Body of pancreas (tissue), 4 donors: Measurements from ENCODE around the gene CDH4. TPM values are rescaled to one million over a fixed set of nuclear protein-coding genes. Genes with fewer than 3 reads are reported as not detected.
A peak's percentile ranks its signal among the peaks of the same experiment; 100 is the strongest.

Experiments
- ATAC-seq: fragments of 150-250 bp; one replicate; pipeline ENCODE4 v1.9.1; 2016
- DNase-seq, 4 donors: peaks; one replicate each; pipeline ENCODE4 v3.0.0-alpha.2; 2019
- H3K27ac ChIP-seq, 4 donors: fragments of 200-600 bp; sonication (generic); 1 replicate in 3 of 4; 2 replicates in 1 of 4; pipeline versions ENCODE4 v1.5.1 to v1.6.1; 2016 to 2019; ENCODE audit warnings: mild to moderate bottlenecking in 1 of 4, mixed read lengths in 1 of 4, moderate library complexity in 1 of 4
- H3K27me3 ChIP-seq, 2 donors: fragments of 200-600 bp; sonication (generic); one replicate each; pipeline ENCODE4 v1.6.0; 2016; ENCODE audit warnings: mild to moderate bottlenecking in 1 of 2
- H3K36me3 ChIP-seq, 2 donors: fragments of 200-600 bp; sonication (generic); replicated peaks in 1 of 2; 2 replicates each; pipeline ENCODE4 v1.5.1; 2016; ENCODE audit warnings: low read depth in 2 of 2; ENCODE audit not compliant: insufficient read depth in 1 of 2
- H3K4me1 ChIP-seq: fragments of 200-600 bp; sonication (generic); one replicate; pipeline ENCODE4 v1.6.0; 2016
- H3K4me3 ChIP-seq, 2 donors: fragments of 200-600 bp; sonication (generic); 1 replicate in 1 of 2; 2 replicates in 1 of 2; pipeline ENCODE4 v1.5.1; 2016 to 2019
- H3K9me3 ChIP-seq, 3 donors: fragments of 200-600 bp; sonication (generic); 1 replicate in 2 of 3; 2 replicates in 1 of 3; pipeline ENCODE4 v1.5.1; 2016
- POLR2A ChIP-seq, 3 donors: fragments of 450-650 bp; IDR thresholded peaks; one replicate each; pipeline ENCODE4 v1.6.1; 2016; ENCODE audit warnings: antibody characterized with exemption in 3 of 3, mild to moderate bottlenecking in 2 of 3
- WGBS, 2 donors: methylation state at CpG; one replicate each; pipeline ENCODE4 v1.1.5; 2017; 5-methylcytosine and 5-hydroxymethylcytosine counted together
- intact Hi-C: fragments of 100-400 bp; cut with DNase I; formaldehyde crosslinking; loops from one replicate; pipeline ENCODE4 v1.15.1; 2023
- total RNA-seq, 2 donors: library from RNA; depleted of rRNA; stranded (reverse); fragments of >200 nt; gene quantifications; one replicate each; pipeline ENCODE4 v1.1.0, GENCODE V29; 2016
- TF ChIP-seq, protein P1 (sequence below), 7 experiments: fragments of 450-650 bp in 4 of 7; fragments of 200-600 bp in 3 of 7; sonication (generic) in 3 of 7; IDR thresholded peaks; one replicate each; pipeline ENCODE4 v1.5.1; 2016 to 2019; ENCODE audit warnings: antibody characterized with exemption in 7 of 7

The CDH4 gene
- total RNA-seq, result under 1 TPM; 0.33 to 0.52 TPM

DNA sequence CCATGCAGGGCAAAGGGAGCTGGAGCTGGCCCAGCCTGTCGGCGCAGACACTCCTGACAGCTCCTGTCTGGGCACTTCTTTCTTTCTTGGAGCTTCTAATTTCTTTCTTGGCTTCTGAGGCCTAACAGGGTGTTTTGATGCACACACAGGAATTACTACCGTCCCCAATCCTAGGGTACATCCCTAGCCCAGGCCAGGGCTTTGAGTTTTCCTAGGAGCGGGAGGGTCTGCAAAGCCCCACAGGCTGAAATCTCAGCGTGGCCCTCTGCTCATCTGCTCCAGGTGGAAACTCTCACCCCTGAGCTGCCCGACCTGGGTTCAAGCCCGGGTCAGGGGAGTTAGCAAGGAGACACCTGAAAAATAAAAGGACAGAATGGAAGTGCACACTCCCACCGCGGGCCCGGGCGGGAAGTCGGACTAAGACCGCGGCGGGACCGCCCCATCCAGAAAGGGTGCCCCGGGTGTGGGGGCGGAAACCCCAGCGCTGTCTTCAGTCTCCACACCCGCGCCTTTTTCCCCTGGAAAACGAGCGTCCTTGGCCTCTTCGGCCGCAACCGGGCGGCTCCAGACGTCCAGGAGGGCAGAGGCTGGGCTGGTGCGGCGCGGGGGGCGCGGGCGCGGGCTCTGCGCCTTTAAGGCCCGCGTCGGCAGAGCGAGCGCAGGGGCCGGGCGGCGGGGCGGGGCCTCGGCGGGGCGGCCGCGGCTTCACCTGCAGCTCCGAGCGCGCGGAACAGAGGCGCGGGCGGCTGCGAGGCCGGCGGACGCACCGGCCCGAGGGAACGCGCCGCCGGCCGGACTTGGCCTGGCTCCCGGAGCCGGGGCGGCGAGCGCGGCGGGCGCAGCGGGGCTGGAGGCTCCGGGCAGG lies at the start of gene CDH4:
TSS of gene CDH4 (plus strand) at position 733 of the 865 bp plus-strand sequence.
- ATAC-seq (peak; percentile 47), DNase-seq (peak in 2 of 4 donors; percentile 22 to 38)
- H3K9me3 ChIP-seq, result no peaks in the 10 kb centered on the region
- H3K4me1 ChIP-seq, result peaks cover 19% of the 10 kb centered on the region
- H3K27me3 ChIP-seq, result peaks cover 0 to 15% of the 10 kb centered on the region in 2 donors
- H3K4me3 ChIP-seq, result no peak within 1 kb of the TSS
- intact Hi-C loops, result no loop called here
- no peaks in the 10 kb centered on the region for H3K36me3 ChIP-seq
- H3K27ac ChIP-seq, result no peak within 1 kb of the TSS
- TF ChIP-seq, protein P1, sequence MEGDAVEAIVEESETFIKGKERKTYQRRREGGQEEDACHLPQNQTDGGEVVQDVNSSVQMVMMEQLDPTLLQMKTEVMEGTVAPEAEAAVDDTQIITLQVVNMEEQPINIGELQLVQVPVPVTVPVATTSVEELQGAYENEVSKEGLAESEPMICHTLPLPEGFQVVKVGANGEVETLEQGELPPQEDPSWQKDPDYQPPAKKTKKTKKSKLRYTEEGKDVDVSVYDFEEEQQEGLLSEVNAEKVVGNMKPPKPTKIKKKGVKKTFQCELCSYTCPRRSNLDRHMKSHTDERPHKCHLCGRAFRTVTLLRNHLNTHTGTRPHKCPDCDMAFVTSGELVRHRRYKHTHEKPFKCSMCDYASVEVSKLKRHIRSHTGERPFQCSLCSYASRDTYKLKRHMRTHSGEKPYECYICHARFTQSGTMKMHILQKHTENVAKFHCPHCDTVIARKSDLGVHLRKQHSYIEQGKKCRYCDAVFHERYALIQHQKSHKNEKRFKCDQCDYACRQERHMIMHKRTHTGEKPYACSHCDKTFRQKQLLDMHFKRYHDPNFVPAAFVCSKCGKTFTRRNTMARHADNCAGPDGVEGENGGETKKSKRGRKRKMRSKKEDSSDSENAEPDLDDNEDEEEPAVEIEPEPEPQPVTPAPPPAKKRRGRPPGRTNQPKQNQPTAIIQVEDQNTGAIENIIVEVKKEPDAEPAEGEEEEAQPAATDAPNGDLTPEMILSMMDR (IDR thresholded peaks at IDR 0.05), result no peak
- no peak for TF ChIP-seq POLR2A (IDR thresholded peaks at IDR 0.05)
- 5 to 18% methylated on average over 15 to 43 of the region's 78 CpGs for WGBS, 2 donors

DNA sequence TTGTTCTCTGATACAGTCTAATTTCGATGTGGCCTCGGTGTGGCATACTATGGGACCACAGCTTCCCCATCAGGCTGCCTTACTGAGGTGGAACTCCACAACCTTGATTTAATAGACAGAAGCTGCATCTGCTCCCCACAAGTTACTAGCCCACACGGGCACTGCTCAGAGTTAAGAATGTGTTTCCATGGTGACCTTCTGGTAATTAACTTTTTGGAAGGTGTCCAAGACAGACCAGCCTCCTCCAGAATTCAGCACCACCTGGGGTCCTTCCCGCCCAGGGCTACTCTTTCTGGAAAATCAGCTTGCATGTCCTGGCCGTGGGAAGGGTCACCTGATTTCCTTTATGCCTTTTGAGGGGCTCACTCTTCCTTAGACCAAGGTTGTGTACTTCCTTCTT lies 48.7 kb upstream of the CDH4 start:
- 28 to 36% methylated on average over 5 of the region's 5 CpGs for WGBS, 2 donors
- Histone ChIP-seq H3K27me3 (no peaks in the 10 kb centered on the region), H3K4me3 (no peak overlapping the region), H3K36me3 (no peaks in the 10 kb centered on the region), H3K9me3 (no peaks in the 10 kb centered on the region), H3K27ac (no peak overlapping the region), H3K4me1 (no peaks in the 10 kb centered on the region)
- intact Hi-C loops, result no loop called here
- no peak for TF ChIP-seq POLR2A (IDR thresholded peaks at IDR 0.05)
- TF ChIP-seq, protein P1 (IDR thresholded peaks at IDR 0.05), result no peak
- DNase-seq, result no peak
- ATAC-seq, result no peak

DNA sequence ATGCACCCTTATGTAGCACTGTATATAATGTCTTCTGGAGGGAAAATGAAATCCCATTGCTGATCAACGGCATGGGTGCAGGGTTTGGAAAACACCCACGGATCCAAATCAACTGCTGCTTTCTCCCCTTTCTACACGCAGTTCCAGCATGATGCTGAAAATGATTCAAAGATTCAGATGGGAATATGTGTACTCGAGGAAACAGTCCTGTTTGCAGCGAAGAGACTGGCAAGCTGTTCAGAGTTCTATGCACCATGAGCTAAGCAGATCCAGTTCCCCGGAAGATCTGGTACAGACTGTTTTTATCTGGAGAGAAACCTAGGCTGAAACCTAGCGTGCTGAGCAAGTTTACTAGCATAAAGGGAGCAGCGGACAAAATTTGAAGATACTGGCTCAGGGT lies 47.9 kb upstream of the CDH4 start:
- no peaks in the 10 kb centered on the region for H3K27me3 ChIP-seq
- DNase-seq (no peak), ATAC-seq (no peak)
- WGBS, 2 donors, result 62 to 69% methylated on average over 8 of the region's 8 CpGs
- no peaks in the 10 kb centered on the region for H3K9me3 ChIP-seq
- no peak overlapping the region for H3K4me3 ChIP-seq
- H3K27ac ChIP-seq, result no peak overlapping the region
- TF ChIP-seq, protein P1 (IDR thresholded peaks at IDR 0.05), result no peak
- TF ChIP-seq POLR2A (IDR thresholded peaks at IDR 0.05), result no peak
- no peaks in the 10 kb centered on the region for H3K4me1 ChIP-seq
- intact Hi-C loops, result no loop called here
- H3K36me3 ChIP-seq, result no peaks in the 10 kb centered on the region

DNA sequence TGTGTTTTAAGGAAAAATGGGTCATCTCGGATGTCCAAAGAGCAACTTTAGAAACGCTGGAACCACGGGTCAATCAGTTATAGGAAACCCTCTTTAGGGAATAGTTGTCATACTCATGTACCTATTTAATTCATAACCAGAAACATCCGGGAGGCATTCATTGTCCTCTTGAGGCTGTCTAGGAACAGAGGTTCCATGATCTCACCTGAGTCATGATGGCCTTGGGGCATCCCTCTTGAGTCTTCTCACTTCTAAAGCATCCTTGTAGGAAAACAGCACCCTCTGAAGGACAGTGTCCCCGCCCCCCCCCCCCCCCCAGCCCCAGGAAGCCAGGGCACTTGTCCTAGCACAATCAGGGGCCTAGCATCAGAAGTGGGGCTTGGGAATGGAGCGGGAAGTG lies 46.3 kb upstream of the CDH4 start:
- no peaks in the 10 kb centered on the region for H3K4me1 ChIP-seq

More for the DNA sequence above, 46.3 kb upstream of the CDH4 start:
- no peak for ATAC-seq
- H3K27me3 ChIP-seq, result no peaks in the 10 kb centered on the region
- no peaks in the 10 kb centered on the region for H3K9me3 ChIP-seq
- H3K27ac ChIP-seq, result no peak overlapping the region
- no peaks in the 10 kb centered on the region for H3K36me3 ChIP-seq
- no peak overlapping the region for H3K4me3 ChIP-seq
- TF ChIP-seq POLR2A (IDR thresholded peaks at IDR 0.05), result no peak
- TF ChIP-seq, protein P1 (IDR thresholded peaks at IDR 0.05), result no peak
- intact Hi-C loops, result no loop called here
- no peak for DNase-seq
- WGBS, 2 donors, result 51 to 54% methylated on average over 5 to 6 of the region's 6 CpGs
